Loucy (cell line): ENCODE measurements around the gene HELB.

Source experiments
- H2AFZ ChIP-seq: fragments of 200-600 bp; sonication (generic); 2 replicates; pipeline ENCODE4 v1.6.0; 2016; ENCODE audit warnings: antibody characterized with exemption, mild to moderate bottlenecking, low read length, moderate library complexity
- H3F3A ChIP-seq: fragments of 200-600 bp; 2 replicates; pipeline ENCODE4 v1.6.0; 2016; ENCODE audit warnings: antibody characterized with exemption, low read depth, mild to moderate bottlenecking
- H3K27me3 ChIP-seq: fragments of 200-600 bp; sonication (generic); 2 replicates; pipeline ENCODE4 v1.6.1; 2014; ENCODE audit warnings: low read length, mild to moderate bottlenecking; ENCODE audit not compliant: insufficient read depth, poor library complexity, severe bottlenecking
- H3K36me3 ChIP-seq: fragments of 200-600 bp; sonication (generic); 2 replicates; pipeline ENCODE4 v1.6.1; 2016; ENCODE audit warnings: low read length; ENCODE audit not compliant: insufficient read depth
- H3K4me1 ChIP-seq: fragments of 200-600 bp; sonication (generic); 2 replicates; pipeline ENCODE4 v1.5.1; 2014; ENCODE audit warnings: low read length, mild to moderate bottlenecking; ENCODE audit not compliant: insufficient read depth, poor library complexity, severe bottlenecking
- H3K4me2 ChIP-seq: fragments of 200-600 bp; sonication (generic); 2 replicates; pipeline ENCODE4 v1.6.0; 2014; ENCODE audit warnings: antibody characterized with exemption, low read length, low read depth, mild to moderate bottlenecking; ENCODE audit not compliant: poor library complexity, severe bottlenecking
- H3K4me3 ChIP-seq: fragments of 200-600 bp; sonication (generic); 2 replicates; pipeline ENCODE4 v1.5.1; 2014; ENCODE audit warnings: low read length, mild to moderate bottlenecking, mixed read lengths; ENCODE audit not compliant: poor library complexity, severe bottlenecking
- H3K79me2 ChIP-seq: fragments of 200-600 bp; sonication (generic); 2 replicates; pipeline ENCODE4 v1.6.1; 2014; ENCODE audit warnings: low read length; ENCODE audit not compliant: insufficient read depth
- H3K9ac ChIP-seq: fragments of 200-600 bp; sonication (generic); 2 replicates; pipeline ENCODE4 v1.6.0; 2014; ENCODE audit warnings: mild to moderate bottlenecking, low read depth, low read length, moderate library complexity; ENCODE audit not compliant: poor library complexity, severe bottlenecking
- H3K9me2 ChIP-seq: fragments of 200-600 bp; sonication (generic); replicated peaks from 2 replicates; pipeline ENCODE4 v1.6.1; 2016; ENCODE audit warnings: low read depth, low read length, mixed read lengths
- H3K9me3 ChIP-seq: fragments of 200-600 bp; sonication (generic); 2 replicates; pipeline ENCODE4 v1.6.1; 2014; ENCODE audit warnings: mild to moderate bottlenecking, antibody characterized with exemption, low read length, low read depth; ENCODE audit not compliant: insufficient read depth
- H4K20me1 ChIP-seq: fragments of 200-600 bp; sonication (generic); 2 replicates; pipeline ENCODE4 v1.6.0; 2014; ENCODE audit warnings: antibody characterized with exemption, low read length, mild to moderate bottlenecking; ENCODE audit not compliant: insufficient read depth, poor library complexity, severe bottlenecking
- EZH2phosphoT487 ChIP-seq: fragments of 200-600 bp; IDR thresholded peaks from 2 replicates; pipeline ENCODE4 v1.6.1; 2018; ENCODE audit warnings: antibody characterized with exemption, mild to moderate bottlenecking, moderate library complexity, borderline replicate concordance
- TF ChIP-seq, protein P1 (sequence below): fragments of 200-600 bp; sonication (generic); conservative IDR thresholded peaks from 2 replicates; pipeline ENCODE4 v1.5.1; 2014; ENCODE audit warnings: mild to moderate bottlenecking, antibody characterized with exemption, low read length

HELB gene

GRCh38 chr12:66335746-66336145 lies 33.5 kb downstream of the HELB start:
- no peaks in the 10 kb centered on the region for H3F3A ChIP-seq
- H3K79me2 ChIP-seq = no peaks in the 10 kb centered on the region
- no peaks in the 10 kb centered on the region for H3K4me1 ChIP-seq
- no peak overlapping the region for H3K4me3 ChIP-seq
- H4K20me1 ChIP-seq = no peaks in the 10 kb centered on the region
- H3K36me3 ChIP-seq = peaks cover 19% of the 10 kb centered on the region; the same call in 1 of the 2 replicates
- no peak overlapping the region for H3K4me2 ChIP-seq
- H3K9me2 ChIP-seq = no peaks in the 10 kb centered on the region
- H3K9ac ChIP-seq = no peak overlapping the region
- no peaks in the 10 kb centered on the region for H3K27me3 ChIP-seq
- no peaks in the 10 kb centered on the region for H3K9me3 ChIP-seq
- no peak overlapping the region for H2AFZ ChIP-seq
- TF ChIP-seq EZH2phosphoT487 = no peak
- TF ChIP-seq, protein P1, sequence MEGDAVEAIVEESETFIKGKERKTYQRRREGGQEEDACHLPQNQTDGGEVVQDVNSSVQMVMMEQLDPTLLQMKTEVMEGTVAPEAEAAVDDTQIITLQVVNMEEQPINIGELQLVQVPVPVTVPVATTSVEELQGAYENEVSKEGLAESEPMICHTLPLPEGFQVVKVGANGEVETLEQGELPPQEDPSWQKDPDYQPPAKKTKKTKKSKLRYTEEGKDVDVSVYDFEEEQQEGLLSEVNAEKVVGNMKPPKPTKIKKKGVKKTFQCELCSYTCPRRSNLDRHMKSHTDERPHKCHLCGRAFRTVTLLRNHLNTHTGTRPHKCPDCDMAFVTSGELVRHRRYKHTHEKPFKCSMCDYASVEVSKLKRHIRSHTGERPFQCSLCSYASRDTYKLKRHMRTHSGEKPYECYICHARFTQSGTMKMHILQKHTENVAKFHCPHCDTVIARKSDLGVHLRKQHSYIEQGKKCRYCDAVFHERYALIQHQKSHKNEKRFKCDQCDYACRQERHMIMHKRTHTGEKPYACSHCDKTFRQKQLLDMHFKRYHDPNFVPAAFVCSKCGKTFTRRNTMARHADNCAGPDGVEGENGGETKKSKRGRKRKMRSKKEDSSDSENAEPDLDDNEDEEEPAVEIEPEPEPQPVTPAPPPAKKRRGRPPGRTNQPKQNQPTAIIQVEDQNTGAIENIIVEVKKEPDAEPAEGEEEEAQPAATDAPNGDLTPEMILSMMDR = no peak

- Histone ChIP-seq H2AFZ (no peak overlapping the region), H3F3A (no peaks in the 10 kb centered on the region), H3K36me3 (peaks cover 17% of the 10 kb centered on the region; the same call in 1 of the 2 replicates), H3K4me2 (no peak overlapping the region), H3K9me3 (peaks cover 8% of the 10 kb centered on the region; the same call in 1 of the 2 replicates), H3K79me2 (no peaks in the 10 kb centered on the region), H3K9ac (no peak overlapping the region), H3K27me3 (no peaks in the 10 kb centered on the region), H3K4me1 (no peaks in the 10 kb centered on the region), H3K4me3 (no peak overlapping the region), H3K9me2 (no peaks in the 10 kb centered on the region), H4K20me1 (no peaks in the 10 kb centered on the region)
- TF ChIP-seq EZH2phosphoT487 = no peak
- TF ChIP-seq, protein P1 = no peak
Measured at GRCh38 chr12:66337381-66338010, 35.2 kb downstream of the HELB start.

DNA sequence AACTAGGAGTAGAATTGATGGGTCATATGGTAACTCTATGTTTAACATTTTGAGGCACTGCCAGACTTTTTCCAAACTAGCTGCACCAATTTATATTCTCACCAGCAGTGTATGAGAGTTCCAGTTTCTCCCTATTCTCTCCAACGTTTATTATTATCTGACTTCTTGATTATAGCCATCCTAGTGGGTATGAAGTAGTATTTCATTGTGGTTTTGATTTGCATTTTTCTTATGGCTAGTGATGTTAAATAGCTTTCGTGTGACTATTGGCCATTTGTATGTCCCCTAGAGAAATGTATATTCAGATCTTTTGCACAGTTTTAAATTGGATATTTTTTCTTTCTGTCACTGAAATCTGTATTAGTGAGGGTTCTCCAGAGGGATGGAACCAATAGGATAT lies 37.8 kb downstream of the HELB start:
- H3K4me2 ChIP-seq = no peak overlapping the region
- TF ChIP-seq, protein P1 = no peak
- no peak for TF ChIP-seq EZH2phosphoT487

More for the DNA sequence above, 37.8 kb downstream of the HELB start:
- no peaks in the 10 kb centered on the region for H3K27me3 ChIP-seq
- peaks cover 5% of the 10 kb centered on the region; the same call in 1 of the 2 replicates for H3F3A ChIP-seq
- no peaks in the 10 kb centered on the region for H4K20me1 ChIP-seq
- H3K9ac ChIP-seq = no peak overlapping the region
- peaks cover 16% of the 10 kb centered on the region for H3K4me1 ChIP-seq
- no peak overlapping the region for H2AFZ ChIP-seq
- no peaks in the 10 kb centered on the region for H3K9me2 ChIP-seq
- no peak overlapping the region for H3K4me3 ChIP-seq
- peaks cover 8% of the 10 kb centered on the region; the same call in 1 of the 2 replicates for H3K9me3 ChIP-seq
- peaks cover 17% of the 10 kb centered on the region; the same call in 1 of the 2 replicates for H3K36me3 ChIP-seq
- H3K79me2 ChIP-seq = no peaks in the 10 kb centered on the region
